GM23338 (cell line): ENCODE measurements around the gene PLA2G5. TPM values are rescaled to one million over a fixed set of nuclear protein-coding genes. Genes with fewer than 3 reads are reported as not detected.

Experiments used
- ATAC-seq: fragments of 200-7000 bp; cut with Tn5 transposase; 3 replicates; pipeline ENCODE4 v1.9.1; 2020
- DNase-seq: peaks from one replicate; pipeline ENCODE4 v3.0.0-alpha.2; 2015; ENCODE audit warnings: low spot score
- H2AFZ ChIP-seq: fragments of 200-600 bp; sonication (generic); 2 replicates; pipeline ENCODE4 v1.8.0; 2016; ENCODE audit warnings: antibody characterized with exemption, mild to moderate bottlenecking, moderate library complexity
- H3F3A ChIP-seq: fragments of 200-600 bp; sonication (generic); replicated peaks from 2 replicates; pipeline ENCODE4 v1.8.0; 2017; ENCODE audit warnings: antibody characterized with exemption, mixed run types, low read depth
- H3K27ac ChIP-seq: fragments of 200-600 bp; sonication (generic); 2 replicates; pipeline ENCODE4 v1.6.1; 2016; ENCODE audit warnings: low read depth
- H3K27me3 ChIP-seq: fragments of 200-600 bp; sonication (generic); 2 replicates; pipeline ENCODE4 v1.8.0; 2016; ENCODE audit warnings: mild to moderate bottlenecking, mixed run types, moderate library complexity; ENCODE audit not compliant: insufficient read depth
- H3K36me3 ChIP-seq: fragments of 200-600 bp; sonication (generic); 2 replicates; pipeline ENCODE4 v1.8.0; 2016; ENCODE audit warnings: mild to moderate bottlenecking; ENCODE audit not compliant: insufficient read depth
- H3K4me1 ChIP-seq: fragments of 200-600 bp; sonication (generic); 2 replicates; pipeline ENCODE4 v1.8.0; 2016; ENCODE audit warnings: mild to moderate bottlenecking, moderate library complexity; ENCODE audit not compliant: insufficient read depth
- H3K4me2 ChIP-seq: fragments of 200-600 bp; sonication (generic); 2 replicates; pipeline ENCODE4 v1.7.1; 2017; ENCODE audit warnings: mixed run types
- H3K4me3 ChIP-seq: fragments of 200-600 bp; sonication (generic); 2 replicates; pipeline ENCODE4 v1.6.1; 2016; ENCODE audit warnings: mixed run types
- H3K79me2 ChIP-seq: fragments of 200-600 bp; sonication (generic); replicated peaks from 2 replicates; pipeline ENCODE4 v1.8.0; 2017; ENCODE audit warnings: mild to moderate bottlenecking; ENCODE audit not compliant: insufficient read depth
- H3K9me2 ChIP-seq: fragments of 200-600 bp; sonication (generic); 2 replicates; pipeline ENCODE4 v1.8.0; 2017; ENCODE audit not compliant: insufficient read depth
- H4K20me1 ChIP-seq: fragments of 200-600 bp; sonication (generic); replicated peaks from 2 replicates; pipeline ENCODE4 v1.8.0; 2017; ENCODE audit warnings: mild to moderate bottlenecking; ENCODE audit not compliant: insufficient read depth
- H3K27ac Mint-ChIP-seq: 2 replicates; pipeline ENCODE4 v1.8.0; 2020; ENCODE audit warnings: inconsistent platforms, mild to moderate bottlenecking, moderate library complexity, mixed read lengths
- H3K27me3 Mint-ChIP-seq: 3 replicates; pipeline ENCODE4 v1.8.0; 2022; ENCODE audit warnings: low read depth, mild to moderate bottlenecking, moderate library complexity, mixed read lengths, inconsistent platforms; ENCODE audit not compliant: insufficient read depth, poor library complexity
- H3K36me3 Mint-ChIP-seq: 3 replicates; pipeline ENCODE4 v1.8.0; 2021; ENCODE audit warnings: low read depth, mild to moderate bottlenecking, inconsistent platforms, moderate library complexity, mixed read lengths
- H3K4me1 Mint-ChIP-seq: 3 replicates; pipeline ENCODE4 v1.8.0; 2020; ENCODE audit warnings: mild to moderate bottlenecking, inconsistent platforms, mixed read lengths
- H3K4me3 Mint-ChIP-seq: 3 replicates; pipeline ENCODE4 v1.8.0; 2021; ENCODE audit warnings: moderate library complexity, mild to moderate bottlenecking, inconsistent platforms, mixed read lengths
- H3K9me3 Mint-ChIP-seq: 3 replicates; pipeline ENCODE4 v1.8.0; 2020; ENCODE audit warnings: moderate library complexity, mild to moderate bottlenecking, inconsistent platforms, mixed read lengths
- CREB1 ChIP-seq: fragments of 250-450 bp; sonication (Bioruptor Pico); IDR thresholded peaks from 2 replicates; pipeline ENCODE4 v1.5.0; 2020; ENCODE audit warnings: low read depth, mild to moderate bottlenecking, moderate library complexity
- ETS1 ChIP-seq: IDR thresholded peaks from 2 replicates; pipeline ENCODE4 v1.6.1; 2016; ENCODE audit warnings: antibody characterized with exemption
- EZH2 ChIP-seq: fragments of 200-600 bp; sonication (generic); IDR thresholded peaks from one replicate; pipeline ENCODE4 v1.8.0; 2017; ENCODE audit warnings: antibody characterized with exemption, mild to moderate bottlenecking, low read depth; ENCODE audit not compliant: unreplicated experiment
- EZH2phosphoT487 ChIP-seq: fragments of 200-600 bp; sonication (generic); IDR thresholded peaks from one replicate; pipeline ENCODE4 v1.8.1; 2018; ENCODE audit warnings: antibody characterized with exemption; ENCODE audit not compliant: unreplicated experiment
- JUNB ChIP-seq: IDR thresholded peaks from one replicate; pipeline ENCODE4 v1.6.1; 2016; ENCODE audit warnings: antibody characterized with exemption; ENCODE audit not compliant: unreplicated experiment
- NANOG ChIP-seq: IDR thresholded peaks from 2 replicates; pipeline ENCODE4 v1.6.1; 2016; ENCODE audit warnings: antibody characterized with exemption, borderline replicate concordance
- POLR2AphosphoS5 ChIP-seq: IDR thresholded peaks from 2 replicates; pipeline ENCODE4 v1.6.1; 2016; ENCODE audit warnings: antibody characterized with exemption, low read depth
- REST ChIP-seq: IDR thresholded peaks from one replicate; pipeline ENCODE4 v1.6.1; 2018; ENCODE audit warnings: antibody characterized with exemption; ENCODE audit not compliant: unreplicated experiment
- STAT1 ChIP-seq: IDR thresholded peaks from one replicate; pipeline ENCODE4 v1.6.1; 2016; ENCODE audit warnings: antibody characterized with exemption; ENCODE audit not compliant: unreplicated experiment
- ZNF331 ChIP-seq: fragments of 250-450 bp; sonication (Bioruptor Pico); IDR thresholded peaks from 2 replicates; pipeline ENCODE4 v1.5.0; 2020; ENCODE audit warnings: low read depth, mild to moderate bottlenecking, moderate library complexity
- polyA plus RNA-seq: library from polyadenylated mRNA; unstranded; fragments of >200 nt; fragmentation: Nextera tagmentation; extraction: Ambion mirVana; gene quantifications from 2 replicates; pipeline ENCODE4 v1.2.1, GENCODE V29; 2016
- total RNA-seq: library from RNA; depleted of rRNA; stranded (reverse); fragments of >200 nt; shearing (Covaris generic); gene quantifications from 2 replicates; pipeline ENCODE4 v1.2.3, GENCODE V29; 2014
- TF ChIP-seq, protein P1 (sequence below), 2 experiments: fragments of 200-600 bp in 1 of 2; sonication (generic) in 1 of 2; conservative IDR thresholded peaks; 2 replicates each; pipeline versions ENCODE4 v1.5.1 to v1.6.1; 2016 to 2017; ENCODE audit warnings: antibody characterized with exemption in 2 of 2, low read depth in 2 of 2, mild to moderate bottlenecking in 2 of 2, moderate library complexity in 1 of 2

Gene PLA2G5
- total and polyA plus RNA-seq, 2 experiments from 2014 or later, result not detected

DNA sequence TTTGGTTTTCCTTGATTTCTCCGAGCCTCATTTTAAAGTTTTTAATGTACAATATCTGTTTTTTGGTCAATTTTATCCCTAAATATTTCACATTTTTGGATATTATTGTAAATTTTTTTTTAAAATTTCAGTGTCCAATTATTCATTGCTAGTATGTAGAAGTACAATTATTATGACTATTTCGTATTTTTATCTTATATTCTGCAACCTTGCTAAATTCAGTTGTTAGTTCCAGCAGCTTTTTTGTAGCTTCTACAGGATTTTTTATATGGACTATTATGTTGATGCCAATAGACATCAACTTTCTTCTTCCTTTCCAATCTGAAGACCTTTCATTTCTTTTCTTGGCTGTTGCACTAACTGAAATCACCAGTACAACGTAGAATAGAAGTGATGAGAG is 65.0 kb downstream of the PLA2G5 start (continued):
- TF ChIP-seq, protein P1, sequence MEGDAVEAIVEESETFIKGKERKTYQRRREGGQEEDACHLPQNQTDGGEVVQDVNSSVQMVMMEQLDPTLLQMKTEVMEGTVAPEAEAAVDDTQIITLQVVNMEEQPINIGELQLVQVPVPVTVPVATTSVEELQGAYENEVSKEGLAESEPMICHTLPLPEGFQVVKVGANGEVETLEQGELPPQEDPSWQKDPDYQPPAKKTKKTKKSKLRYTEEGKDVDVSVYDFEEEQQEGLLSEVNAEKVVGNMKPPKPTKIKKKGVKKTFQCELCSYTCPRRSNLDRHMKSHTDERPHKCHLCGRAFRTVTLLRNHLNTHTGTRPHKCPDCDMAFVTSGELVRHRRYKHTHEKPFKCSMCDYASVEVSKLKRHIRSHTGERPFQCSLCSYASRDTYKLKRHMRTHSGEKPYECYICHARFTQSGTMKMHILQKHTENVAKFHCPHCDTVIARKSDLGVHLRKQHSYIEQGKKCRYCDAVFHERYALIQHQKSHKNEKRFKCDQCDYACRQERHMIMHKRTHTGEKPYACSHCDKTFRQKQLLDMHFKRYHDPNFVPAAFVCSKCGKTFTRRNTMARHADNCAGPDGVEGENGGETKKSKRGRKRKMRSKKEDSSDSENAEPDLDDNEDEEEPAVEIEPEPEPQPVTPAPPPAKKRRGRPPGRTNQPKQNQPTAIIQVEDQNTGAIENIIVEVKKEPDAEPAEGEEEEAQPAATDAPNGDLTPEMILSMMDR (conservative IDR thresholded peaks at IDR 0.05; ENCODE audit: low read depth in 2 of 2), result no peak

DNA sequence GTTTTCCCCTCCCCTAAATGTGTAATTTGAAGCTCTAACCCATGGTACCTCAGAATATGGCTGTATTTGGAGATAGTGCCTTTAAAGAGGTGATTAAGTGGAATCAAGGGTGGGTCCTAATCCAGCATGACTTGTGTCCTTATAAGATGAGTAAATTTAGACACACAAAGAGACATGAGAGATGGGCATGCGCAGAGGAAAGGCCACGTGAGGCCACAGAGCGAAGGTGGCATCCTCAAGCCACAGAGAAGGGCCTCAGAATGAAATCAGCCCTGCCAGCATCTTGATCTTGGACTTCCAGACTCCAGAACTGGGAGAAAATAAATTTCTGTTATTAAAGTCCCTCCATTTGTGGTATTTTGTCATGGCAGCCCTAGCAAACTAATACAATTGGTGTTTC is 66.3 kb downstream of the PLA2G5 start:
- Histone ChIP-seq H3K9me2 (no peaks in the 10 kb centered on the region), H3K79me2 (no peaks in the 10 kb centered on the region), H3K4me2 (no peak overlapping the region), H2AFZ (no peak overlapping the region), H3K36me3 (no peaks in the 10 kb centered on the region), H3K27ac (no peak overlapping the region), H3K4me3 (no peak overlapping the region), H3K4me1 (no peaks in the 10 kb centered on the region), H3F3A (no peaks in the 10 kb centered on the region), H3K27me3 (no peaks in the 10 kb centered on the region), H4K20me1 (no peaks in the 10 kb centered on the region)
- TF ChIP-seq POLR2AphosphoS5 (no peak), STAT1 (no peak), EZH2phosphoT487 (no peak), NANOG (no peak), ETS1 (no peak), ZNF331 (CRISPR knock-in tag) (no peak), CREB1 (CRISPR knock-in tag) (no peak), EZH2 (no peak), REST (no peak), JUNB (no peak)
- TF ChIP-seq, protein P1 (conservative IDR thresholded peaks at IDR 0.05; ENCODE audit: low read depth in 2 of 2), result no peak
- Mint-ChIP-seq H3K27ac (no peak overlapping the region), H3K27me3 (no peaks in the 10 kb centered on the region), H3K4me3 (no peak overlapping the region), H3K9me3 (peaks cover 12% of the 10 kb centered on the region), H3K36me3 (peaks cover 4% of the 10 kb centered on the region; the same call in 1 of the 3 replicates), H3K4me1 (no peaks in the 10 kb centered on the region)
- DNase-seq, result no peak
- ATAC-seq, result no peak
